NCI-H2196 (cell line): ENCODE data around the gene ABLIM1.

Experiments used
- DNase-seq: peaks from one replicate; lab custom pipeline; 2025; ENCODE audit not compliant: unreplicated experiment; lab: John Stamatoyannopoulos, UW

Gene ABLIM1

DNA sequence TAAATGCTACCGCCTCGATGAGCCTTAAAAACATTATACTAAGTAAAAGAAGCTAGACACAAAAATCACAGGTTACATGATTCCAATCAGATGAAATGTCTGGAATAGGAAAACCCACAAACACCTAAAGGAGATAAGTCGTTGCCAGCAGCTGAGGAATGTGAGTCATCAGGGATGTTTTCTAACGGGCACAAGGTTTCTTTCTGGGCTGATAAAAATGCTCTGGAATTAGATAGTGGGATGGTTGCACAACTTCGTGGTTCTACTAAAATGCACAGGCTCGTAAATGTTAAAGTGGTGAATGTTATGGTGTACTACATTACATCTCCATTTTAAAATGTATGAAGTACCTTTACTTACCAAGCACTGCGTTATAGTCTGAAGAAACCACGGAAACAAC is 9.7 kb downstream of the ABLIM1 start:
- DNase-seq: no peak

DNA sequence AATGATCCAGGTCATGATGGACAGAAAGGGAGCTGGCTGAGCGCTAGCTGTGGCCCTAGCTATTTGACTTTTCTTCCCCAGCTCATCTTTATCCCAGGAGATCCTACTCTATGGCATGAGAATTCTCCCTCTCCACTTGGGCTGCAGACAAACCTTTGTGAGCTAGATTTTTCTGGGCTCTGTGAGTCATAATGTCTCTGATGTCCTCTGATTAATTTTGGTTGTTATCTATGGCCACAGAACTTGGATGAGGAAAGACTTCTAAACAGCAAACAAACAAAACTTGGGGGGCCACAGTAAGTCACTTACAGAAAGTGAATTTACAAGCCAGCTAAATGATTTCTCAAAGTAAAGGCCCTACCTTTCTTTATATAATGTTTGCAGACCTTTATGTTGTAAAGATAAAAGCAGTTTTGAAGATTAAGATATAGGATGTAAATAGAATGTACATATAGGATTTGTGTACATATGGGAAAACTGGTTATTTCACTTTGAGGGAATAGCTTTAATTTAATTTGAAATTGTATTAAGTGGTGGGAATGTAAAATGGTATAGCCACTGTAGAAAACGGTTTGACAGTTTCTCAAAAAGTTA is 10.4 kb downstream of the ABLIM1 start:
- no peak for DNase-seq

DNA sequence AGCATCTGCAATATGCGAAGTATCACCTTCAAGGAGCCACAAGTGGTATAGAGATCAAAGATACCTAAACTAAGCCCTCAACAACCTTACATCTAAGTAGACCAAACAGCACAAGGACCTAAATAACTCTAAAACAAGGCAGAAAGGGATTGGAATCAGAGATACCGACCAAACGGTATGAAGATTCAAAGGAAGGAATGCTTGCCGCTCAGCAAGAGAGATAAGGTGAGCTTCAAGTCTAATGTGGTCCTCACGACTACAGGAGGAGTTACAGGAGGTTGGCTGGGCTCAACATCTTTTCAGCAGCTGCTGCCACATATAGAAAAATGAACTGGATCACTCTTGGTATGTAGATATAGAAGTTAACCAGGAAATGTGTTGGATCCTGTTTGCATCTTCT is 11.6 kb downstream of the ABLIM1 start:
- DNase-seq: no peak

DNA sequence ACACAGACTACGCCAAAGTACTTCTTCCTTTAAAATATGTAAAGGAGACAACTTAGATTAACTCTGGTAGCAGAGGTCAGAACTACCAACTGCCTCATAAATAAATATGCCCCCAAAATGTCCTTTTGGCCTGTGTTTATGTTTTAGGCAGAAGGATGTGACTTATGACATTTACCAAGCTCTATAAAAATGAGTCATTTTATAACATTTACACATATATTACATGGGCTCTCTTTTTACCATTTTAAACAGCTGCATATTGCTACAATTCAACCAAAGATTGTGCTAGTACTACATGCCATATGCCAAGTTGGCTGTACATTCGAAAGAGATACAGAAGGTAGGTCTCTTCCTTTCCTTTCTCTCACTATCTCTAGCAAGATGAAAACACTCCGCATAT is 12.4 kb downstream of the ABLIM1 start:
- DNase-seq: no peak

DNA sequence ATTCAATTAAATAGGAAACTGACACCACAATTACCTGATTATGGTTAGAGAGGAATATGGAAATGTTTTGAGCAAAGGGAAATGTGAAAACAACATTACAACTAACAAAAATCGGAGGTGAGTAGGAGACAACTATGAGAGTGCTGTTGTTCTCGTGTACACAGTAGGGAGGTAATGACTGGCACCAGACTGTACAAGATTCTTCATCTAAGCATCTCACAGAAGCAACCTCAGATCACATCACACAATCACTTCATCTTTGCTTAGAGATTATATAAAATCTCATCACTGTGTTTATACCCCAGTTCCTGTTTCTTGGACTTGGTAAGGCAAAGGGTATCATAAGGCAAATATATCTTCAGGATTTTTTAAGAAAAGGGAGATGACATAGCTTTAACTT is 14.9 kb downstream of the ABLIM1 start:
- DNase-seq: no peak

DNA sequence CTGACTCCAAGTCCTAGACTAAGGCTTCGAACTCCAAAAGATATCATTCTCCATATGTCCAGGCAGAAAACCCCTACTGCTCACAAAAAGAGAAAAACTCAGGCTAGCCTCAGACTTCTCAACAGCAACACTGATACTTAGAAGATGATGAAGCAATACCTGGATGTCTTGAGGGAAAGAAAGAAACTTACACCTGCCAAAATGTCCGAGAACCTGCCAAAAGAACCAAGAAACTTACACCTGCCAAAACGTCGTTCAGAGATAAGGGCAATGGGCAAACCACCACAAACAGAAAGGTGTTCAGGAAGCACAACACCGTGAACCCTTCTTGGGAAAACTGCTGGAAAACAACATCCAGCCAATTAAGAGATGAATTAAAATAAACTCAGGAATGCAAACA is 15.3 kb downstream of the ABLIM1 start:
- DNase-seq: no peak

DNA sequence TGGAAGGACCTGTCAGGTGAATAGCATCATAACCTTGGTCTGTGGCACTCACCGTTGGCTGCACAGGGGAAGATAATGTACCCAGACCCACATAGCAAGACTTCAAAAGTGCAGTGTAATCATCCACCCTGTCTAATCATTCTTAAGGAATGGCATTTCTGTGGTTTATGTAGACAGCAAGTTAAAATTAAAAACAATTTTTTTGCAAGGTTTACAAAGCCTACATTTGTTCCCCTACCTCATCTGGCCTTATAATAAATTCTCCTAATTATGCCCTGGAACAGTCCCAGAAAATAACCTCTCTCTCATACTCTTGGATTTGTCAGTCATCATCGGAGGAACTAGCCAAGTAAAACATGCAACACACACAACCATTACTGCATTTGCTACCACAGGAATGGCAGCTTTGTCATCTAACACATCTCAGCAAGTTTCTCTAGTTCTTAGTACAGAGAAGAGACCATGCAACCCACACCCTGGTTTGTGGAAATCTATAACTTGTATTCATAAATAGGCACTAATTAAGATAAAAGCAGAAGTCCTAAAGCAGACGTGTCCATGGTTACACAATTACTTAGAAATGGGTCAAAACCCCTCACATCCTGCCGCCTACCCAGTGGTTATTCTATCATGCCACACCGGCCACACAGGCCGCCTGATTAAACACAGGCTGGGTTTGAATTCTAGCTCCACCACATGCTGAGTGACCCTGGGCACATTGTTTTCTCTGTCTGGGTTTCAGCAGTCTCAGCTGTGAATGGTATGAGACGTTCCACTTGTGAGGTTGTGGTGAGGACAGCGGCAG is 19.1 kb downstream of the ABLIM1 start:
- DNase-seq: no peak

DNA sequence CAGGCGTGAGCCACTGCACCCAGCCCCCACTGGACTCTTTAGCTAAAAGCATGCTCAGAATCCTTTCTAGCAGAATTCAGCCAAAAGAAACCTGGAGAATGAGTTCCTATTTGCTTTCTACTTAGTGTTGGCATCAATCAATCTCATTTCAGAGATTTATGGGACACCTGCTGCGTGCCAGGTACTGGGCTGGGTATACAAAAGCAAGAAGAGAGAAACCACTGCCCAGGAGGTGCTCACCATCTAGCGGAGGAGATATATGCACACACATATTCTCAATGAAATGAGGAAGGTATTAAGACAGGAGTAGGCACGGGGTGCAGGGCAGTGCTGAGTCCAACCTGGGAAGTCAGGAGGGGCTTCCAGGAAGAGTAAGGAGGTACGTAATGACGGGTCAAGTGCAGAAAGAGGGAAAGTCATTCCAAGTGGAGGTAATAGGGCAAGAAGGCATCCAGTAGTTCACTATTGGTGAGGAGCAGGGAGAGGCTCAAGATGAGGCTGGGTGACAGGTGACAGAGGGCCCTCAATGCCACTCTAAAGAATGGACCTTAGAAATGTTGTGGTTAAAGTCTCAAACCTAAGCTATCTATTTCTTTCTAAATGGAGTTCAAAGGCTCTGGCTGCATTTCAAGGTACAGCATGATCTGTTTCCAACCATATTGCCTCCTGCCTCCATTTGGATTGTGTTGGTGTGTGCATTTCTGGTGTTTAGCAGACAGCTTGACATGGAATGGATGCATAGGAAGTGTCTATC is 22.1 kb downstream of the ABLIM1 start:
- DNase-seq: no peak

DNA sequence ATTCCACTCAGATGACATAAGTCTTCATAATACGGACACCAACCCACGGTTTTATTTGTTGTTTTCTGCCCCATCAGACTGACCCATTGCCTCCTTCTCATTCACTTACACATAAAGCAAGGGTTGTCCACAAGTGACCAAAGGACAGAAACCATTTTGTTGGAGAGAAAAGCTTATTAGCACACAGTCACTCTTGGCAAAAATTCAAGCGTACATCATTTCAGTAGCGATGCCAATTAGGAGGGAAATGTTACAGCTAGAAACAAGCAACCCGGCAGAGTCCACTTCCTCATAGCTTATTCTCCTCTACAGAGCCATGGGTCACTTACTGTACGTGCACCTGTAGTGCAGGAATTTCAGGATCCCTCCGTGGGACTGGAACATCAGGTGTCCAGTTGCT is 23.0 kb downstream of the ABLIM1 start:
- no peak for DNase-seq

DNA sequence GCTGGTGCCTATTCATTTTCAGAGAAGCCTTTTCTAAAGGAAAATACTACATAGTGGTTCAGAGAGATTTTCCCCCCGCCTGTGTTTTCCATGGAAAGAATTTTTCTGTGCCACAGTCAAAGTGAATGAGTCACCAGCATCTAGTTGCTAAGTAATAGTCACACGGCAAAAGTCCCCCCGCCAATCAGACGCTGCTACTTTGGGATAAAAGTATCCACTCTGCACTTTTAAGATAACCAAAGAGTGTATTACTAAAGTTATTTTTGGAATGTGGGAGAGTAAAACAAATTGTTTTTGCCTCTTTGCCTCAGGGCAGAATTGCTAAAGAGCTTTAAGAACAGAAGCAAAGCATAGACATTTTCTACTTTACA is 23.5 kb downstream of the ABLIM1 start:
- DNase-seq: no peak

DNA sequence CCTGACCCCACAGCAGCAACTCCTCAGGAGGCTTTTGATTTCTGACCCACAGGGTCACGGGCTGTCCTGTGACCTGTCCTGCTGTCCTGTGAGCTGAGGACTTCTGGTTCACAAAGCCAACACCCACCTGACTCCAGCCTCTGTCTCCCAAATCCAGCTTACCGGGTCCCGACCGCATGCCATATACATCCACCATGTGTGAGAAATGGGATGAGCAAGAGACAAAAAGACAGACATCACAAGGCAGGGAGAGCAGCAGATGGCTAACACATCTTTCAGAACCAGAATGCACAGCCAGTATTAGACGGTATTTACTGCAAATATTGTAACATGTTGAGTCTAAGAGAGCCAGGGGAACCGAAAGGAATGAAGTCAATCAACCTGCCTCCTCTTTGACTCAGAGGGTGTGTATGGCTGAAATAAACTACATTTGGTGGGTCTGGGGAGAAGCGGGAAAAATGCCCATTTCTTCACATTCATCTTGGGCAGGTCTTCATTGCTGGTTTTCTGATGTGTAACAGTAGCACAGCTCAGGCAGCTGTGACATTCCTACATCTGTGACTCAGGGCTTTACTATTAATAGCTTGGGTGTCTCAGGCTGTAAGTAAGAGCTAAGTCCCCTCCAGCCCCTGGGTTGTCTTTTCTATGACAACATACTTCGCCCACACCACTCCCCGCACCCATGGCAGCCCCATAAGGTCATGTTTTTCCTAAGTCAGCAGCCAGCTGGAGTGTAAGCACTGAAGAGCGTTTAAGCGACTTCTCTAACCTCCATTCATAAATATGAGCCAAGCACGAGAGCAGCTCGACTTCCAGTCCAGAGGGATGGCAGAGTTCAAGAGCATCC is 25.0 kb downstream of the ABLIM1 start:
- DNase-seq: no peak

DNA sequence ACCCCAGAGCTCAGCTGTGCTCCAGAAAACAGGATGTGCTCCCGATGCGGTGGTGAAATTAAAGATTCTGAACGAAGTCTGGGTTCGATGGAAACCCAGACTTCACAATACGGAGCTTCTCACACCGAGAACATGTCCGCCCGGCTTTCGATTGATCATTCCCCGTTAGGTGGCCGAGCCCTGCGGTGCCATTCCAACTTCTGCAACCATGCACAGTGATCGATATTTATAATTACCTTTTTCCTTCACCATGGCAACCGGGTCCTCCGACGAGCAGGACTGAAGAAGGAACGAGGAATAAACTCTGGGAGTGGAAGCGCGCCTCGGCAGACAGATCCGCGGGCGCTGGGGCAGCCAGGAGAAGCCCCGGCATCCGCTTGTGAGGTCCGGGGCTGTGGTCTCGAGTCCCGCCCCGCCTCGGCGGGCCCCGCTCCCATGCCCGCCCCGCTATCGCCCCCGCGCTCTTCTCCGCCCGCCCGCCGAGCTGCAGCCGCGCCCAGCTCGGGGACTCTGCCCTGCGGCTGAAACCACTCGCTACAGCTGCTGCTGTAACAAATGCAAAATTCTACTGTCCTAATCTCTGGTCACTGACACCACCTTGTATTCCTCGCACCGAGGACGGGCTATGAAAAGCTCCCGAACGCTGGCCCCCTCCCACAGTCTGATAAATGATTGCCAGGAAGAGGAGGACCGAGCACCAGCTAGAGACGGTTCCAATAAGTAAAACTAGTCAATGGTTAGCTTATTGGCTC is 26.2 kb downstream of the ABLIM1 start:
- no peak for DNase-seq

DNA sequence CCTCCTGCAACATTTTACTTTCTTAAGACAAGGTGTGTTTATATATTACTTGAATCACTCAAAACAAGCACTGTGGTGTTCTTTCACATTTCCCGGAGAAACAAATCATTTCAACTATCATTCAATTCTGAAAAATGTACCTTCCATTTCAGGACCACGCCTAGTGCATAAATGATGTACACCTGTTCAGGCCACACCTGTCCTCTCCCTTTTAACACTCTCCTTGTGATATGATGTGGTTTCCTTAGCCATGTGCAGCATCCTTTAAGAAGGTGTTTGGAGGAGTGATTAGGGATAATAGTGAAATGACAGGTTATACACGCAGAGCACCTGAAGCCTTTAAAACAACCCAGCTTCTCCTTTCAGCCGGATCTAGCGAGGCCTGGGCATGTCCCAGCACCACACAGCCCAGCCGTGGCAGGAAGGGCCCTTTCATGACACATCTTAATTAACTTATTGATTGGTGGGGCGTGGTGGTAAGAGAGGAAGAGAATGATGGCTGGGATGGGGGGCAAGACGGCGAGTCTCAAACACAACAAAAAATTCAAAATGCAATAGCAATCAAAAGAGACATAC is 26.9 kb downstream of the ABLIM1 start:
- no peak for DNase-seq

DNA sequence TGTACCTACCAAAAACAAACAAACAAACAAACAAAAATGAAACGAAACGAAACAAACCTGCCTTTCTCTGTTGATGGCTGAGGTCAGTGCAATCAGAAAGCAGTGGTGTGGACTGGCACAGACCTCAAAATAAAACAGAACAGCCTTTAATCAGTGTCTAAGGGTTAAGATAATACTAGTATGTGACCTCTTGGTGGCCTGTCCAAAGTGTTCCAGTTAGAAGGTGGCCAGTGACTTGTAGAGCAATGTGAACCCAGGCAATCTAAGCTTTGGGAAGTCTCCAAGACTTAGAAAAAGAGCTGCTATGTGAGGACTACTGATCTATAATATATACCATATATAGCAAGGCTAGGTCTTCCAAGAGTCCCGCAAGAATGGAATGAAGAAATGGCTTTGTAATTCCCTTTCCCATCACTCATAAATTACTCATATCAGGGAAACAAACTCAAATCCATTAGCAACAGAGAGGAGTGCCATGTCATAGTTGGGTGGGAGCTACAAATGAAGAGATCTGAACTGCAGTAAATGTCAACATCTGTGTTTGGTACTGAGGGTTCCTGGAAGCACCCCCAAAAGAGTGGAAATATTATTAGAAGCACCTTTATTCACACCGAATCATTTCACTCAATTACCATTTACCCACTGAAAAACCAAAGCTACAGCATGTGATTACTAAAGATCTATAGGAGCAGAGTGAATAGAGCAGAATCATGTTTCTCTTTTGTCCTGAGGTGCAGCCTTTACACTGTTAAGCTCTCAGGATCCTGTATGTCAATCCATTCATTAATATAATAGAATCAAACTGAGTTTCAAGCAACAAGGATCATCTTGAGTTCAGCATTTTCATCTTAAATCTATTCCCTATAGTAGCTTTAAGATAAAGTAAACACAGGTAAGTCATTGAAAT is 28.0 kb downstream of the ABLIM1 start:
- DNase-seq: no peak

DNA sequence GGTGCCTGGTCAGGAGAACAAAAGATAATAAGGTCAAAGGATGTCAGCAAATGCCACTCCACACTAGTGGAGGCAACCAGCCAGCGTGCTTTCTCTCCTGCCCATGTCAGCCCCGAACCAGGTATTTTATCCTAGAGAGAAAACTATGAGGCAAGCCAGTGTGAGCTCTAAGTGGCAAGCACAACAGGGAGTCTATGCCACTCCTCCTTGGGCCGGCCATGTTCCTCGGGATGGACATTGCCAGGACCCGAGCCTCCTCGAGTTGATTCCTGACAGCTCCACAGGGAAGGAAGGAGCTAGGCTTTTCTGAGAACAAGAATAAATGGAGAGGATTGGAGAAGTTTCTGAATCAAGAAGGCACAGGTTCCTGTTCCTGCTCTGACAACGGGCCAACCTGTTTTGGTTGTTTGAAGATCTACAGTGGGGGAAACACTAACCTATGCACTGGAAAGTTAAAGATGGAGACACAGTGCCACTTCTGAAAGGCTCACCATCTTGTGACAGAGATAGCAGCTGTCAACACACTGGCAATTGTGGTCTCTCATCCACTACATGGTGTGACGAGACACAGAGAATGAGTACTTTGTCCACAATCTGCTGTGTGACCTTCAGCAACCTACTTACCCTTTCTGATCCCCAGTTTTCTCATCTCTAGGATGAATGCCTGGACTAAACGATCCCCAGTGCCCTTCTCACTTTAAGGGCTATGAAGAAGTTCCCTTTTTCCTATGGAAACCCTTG is 28.8 kb downstream of the ABLIM1 start:
- DNase-seq: no peak

DNA sequence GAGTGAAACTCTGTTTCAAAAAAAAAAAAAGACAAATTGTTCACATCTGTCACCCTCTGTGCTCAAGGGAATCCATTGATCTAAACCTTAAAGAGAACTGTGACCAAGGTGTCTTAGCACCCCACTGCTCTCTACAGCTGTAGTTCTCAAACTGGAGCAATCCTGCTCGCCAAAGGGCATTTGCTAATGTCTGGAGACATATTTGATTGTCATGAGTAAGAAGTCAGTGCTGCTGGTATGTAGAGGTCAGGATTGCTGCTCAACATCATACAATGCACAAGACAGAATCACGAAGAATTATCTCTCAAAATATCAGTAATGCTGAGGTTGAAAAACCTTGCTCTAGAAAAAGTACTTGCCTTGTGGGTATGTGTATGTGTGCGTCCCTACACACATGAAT is 30.0 kb downstream of the ABLIM1 start:
- no peak for DNase-seq

DNA sequence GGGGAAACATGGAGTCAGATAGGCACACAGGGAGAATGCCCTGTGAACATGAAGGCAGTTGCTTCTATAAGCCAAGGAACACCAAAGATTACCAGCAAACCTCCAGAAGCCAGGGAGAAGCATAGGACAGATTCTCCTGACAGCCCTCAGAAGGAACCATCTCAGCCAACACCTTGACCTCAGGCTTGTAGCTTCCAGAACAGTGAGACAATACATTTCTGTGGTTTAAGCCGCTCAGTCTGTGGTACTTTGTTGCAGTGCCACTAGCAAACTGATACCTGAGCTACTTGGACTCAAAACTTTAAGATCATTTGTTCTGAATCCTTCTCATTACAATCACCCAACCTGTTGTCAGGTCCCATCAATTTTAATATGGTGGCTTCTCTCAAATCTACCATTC is 31.2 kb downstream of the ABLIM1 start:
- DNase-seq: no peak

DNA sequence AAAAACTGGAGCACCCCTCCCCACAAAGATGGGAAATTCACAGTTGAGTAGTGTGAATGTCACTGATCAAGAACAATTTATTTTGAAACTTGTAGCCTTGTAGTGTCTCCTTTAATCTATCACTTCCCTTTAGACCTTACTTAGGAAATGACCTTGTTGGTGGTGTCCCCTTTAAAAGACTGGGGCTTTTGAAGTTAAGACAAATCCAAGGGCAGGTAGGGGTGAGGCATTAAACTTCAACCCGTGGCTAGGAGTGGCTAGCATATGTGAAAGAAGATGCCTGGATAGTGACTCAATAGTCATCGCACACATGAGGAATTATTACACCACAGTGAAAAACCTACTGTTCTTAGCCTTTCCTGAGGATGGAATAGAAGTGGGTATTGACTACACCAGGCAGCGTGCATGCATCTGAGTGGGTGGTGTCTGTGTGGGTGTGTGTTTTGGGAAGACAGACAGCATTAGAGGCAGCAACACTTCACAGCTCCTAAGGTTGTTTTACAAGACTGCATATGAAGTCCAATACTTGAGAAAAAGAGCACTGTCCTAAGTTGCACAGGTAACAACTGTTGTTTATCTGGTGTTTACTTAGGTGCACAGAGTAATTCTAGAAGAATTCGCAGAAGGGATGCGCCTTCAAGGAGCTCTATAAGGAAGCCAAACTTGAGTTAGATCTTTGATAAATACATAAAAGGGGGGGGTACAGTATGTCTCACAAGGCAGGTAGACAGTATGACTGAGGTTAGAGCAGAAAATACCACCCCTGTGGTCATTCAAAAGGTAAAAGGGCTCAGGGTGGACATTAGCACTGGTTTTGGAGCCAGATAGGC is 32.9 kb downstream of the ABLIM1 start:
- DNase-seq: no peak
